MM.1S (cell line): Measurements from ENCODE around the gene GFRA1.

Source experiments
- CTCF ChIP-seq: fragments of 300-600 bp; sonication (generic); IDR thresholded peaks from 2 replicates; pipeline ENCODE4 v1.5.1; 2016; ENCODE audit warnings: antibody characterized with exemption, low read length, mixed read lengths
- EZH2 ChIP-seq: fragments of 300-600 bp; sonication (generic); optimal IDR thresholded peaks from 2 replicates; pipeline ENCODE3; 2017; ENCODE audit warnings: low read depth, mild to moderate bottlenecking, antibody characterized with exemption, low read length, mixed read lengths
- EZH2phosphoT487 ChIP-seq: fragments of 300-600 bp; sonication (generic); IDR thresholded peaks from 2 replicates; pipeline ENCODE4 v1.6.1; 2018; ENCODE audit warnings: antibody characterized with exemption, low read length

DNA sequence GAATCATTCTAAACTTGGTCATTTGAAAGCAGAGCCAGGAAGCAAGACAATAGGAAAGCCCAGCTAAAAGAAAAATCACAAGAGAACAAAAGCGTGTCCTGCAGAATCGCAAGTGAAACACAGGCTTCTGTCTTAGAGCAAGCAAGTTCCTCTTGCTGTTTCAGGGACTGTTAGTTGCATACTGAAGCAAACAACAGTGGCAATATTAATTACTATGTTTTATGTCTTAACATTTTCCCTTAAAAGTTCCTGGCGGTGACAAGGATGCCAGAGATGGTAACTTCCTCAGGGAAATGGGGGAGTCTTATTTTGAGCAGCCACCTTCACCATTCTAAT, 217.1 kb downstream of the GFRA1 start:
- TF ChIP-seq EZH2phosphoT487 (no peak), CTCF (no peak), EZH2 (no peak)
